ENCODE results near the gene AIG1.
"Not testable (repeated sequence)": the region's sequence is repeated elsewhere in the genome, so short reads cannot be mapped to it uniquely, and the experiment has no call there.

AIG1 gene

GRCh38 chr6:143039548-143039947 lies 21.1 kb upstream of the AIG1 start:
- no peak for TF ChIP-seq CTCF (IDR thresholded peaks at IDR 0.05; ENCODE audit: low read length)
- H3K36me3 ChIP-seq (ENCODE audit: insufficient read depth, low read length), result no peaks in the 10 kb centered on the region
- no peaks in the 10 kb centered on the region for H3K27me3 ChIP-seq (ENCODE audit: insufficient read depth, low read length)
- H3K9me3 ChIP-seq (ENCODE audit: low read length), result no peaks in the 10 kb centered on the region
- no peaks in the 10 kb centered on the region for H3K9me2 ChIP-seq (ENCODE audit: low read depth, low read length)
- H3K4me2 ChIP-seq (ENCODE audit: low read length), result no peak overlapping the region
- no peaks in the 10 kb centered on the region for H4K20me1 ChIP-seq (ENCODE audit: insufficient read depth, low read length)
- no peaks in the 10 kb centered on the region for H3K4me1 ChIP-seq (ENCODE audit: insufficient read depth, low read length, severe bottlenecking)
- no peak overlapping the region for H2AFZ ChIP-seq (ENCODE audit: low read length)
- no peak overlapping the region for H3K4me3 ChIP-seq (ENCODE audit: low read depth, low read length, poor library complexity, severe bottlenecking)
- no peaks in the 10 kb centered on the region for H3F3A ChIP-seq (ENCODE audit: insufficient read depth, low read length)
- no peak overlapping the region for H3K9ac ChIP-seq (ENCODE audit: low read length)
- H3K79me2 ChIP-seq (ENCODE audit: insufficient read depth, low read length), result no peaks in the 10 kb centered on the region
- no peak overlapping the region for H3K27ac ChIP-seq (ENCODE audit: low read depth, low read length, poor library complexity, severe bottlenecking)

- H3K27ac ChIP-seq (ENCODE audit: low read depth, low read length, poor library complexity, severe bottlenecking), result no peak overlapping the region
- H3K9me3 ChIP-seq (ENCODE audit: low read length), result no peaks in the 10 kb centered on the region
- no peaks in the 10 kb centered on the region for H3K4me1 ChIP-seq (ENCODE audit: insufficient read depth, low read length, severe bottlenecking)
- no peaks in the 10 kb centered on the region for H3K27me3 ChIP-seq (ENCODE audit: insufficient read depth, low read length)
- TF ChIP-seq CTCF (IDR thresholded peaks at IDR 0.05; ENCODE audit: low read length), result no peak
- no peak overlapping the region for H3K4me2 ChIP-seq (ENCODE audit: low read length)
- no peak overlapping the region for H3K9ac ChIP-seq (ENCODE audit: low read length)
- no peaks in the 10 kb centered on the region for H3K36me3 ChIP-seq (ENCODE audit: insufficient read depth, low read length)
- no peaks in the 10 kb centered on the region for H4K20me1 ChIP-seq (ENCODE audit: insufficient read depth, low read length)
- no peak overlapping the region for H2AFZ ChIP-seq (ENCODE audit: low read length)
- no peaks in the 10 kb centered on the region for H3F3A ChIP-seq (ENCODE audit: insufficient read depth, low read length)
- no peak overlapping the region for H3K4me3 ChIP-seq (ENCODE audit: low read depth, low read length, poor library complexity, severe bottlenecking)
- H3K79me2 ChIP-seq (ENCODE audit: insufficient read depth, low read length), result no peaks in the 10 kb centered on the region
- no peaks in the 10 kb centered on the region for H3K9me2 ChIP-seq (ENCODE audit: low read depth, low read length)
These were observed 20.7 kb upstream of the AIG1 start for GRCh38 chr6:143040018-143040417.

GRCh38 chr6:143044345-143044744 lies 16.3 kb upstream of the AIG1 start:
- not testable (repeated sequence) for H2AFZ ChIP-seq (ENCODE audit: low read length); H3K4me3 ChIP-seq (ENCODE audit: low read depth, low read length, poor library complexity, severe bottlenecking); H3K9me2 ChIP-seq (ENCODE audit: low read depth, low read length); H3K9me3 ChIP-seq (ENCODE audit: low read length); H3K36me3 ChIP-seq (ENCODE audit: insufficient read depth, low read length); H4K20me1 ChIP-seq (ENCODE audit: insufficient read depth, low read length); H3K79me2 ChIP-seq (ENCODE audit: insufficient read depth, low read length); H3K9ac ChIP-seq (ENCODE audit: low read length); H3F3A ChIP-seq (ENCODE audit: insufficient read depth, low read length); H3K4me1 ChIP-seq (ENCODE audit: insufficient read depth, low read length, severe bottlenecking); H3K27ac ChIP-seq (ENCODE audit: low read depth, low read length, poor library complexity, severe bottlenecking); H3K4me2 ChIP-seq (ENCODE audit: low read length); H3K27me3 ChIP-seq (ENCODE audit: insufficient read depth, low read length)

GRCh38 chr6:143049611-143050010 lies 11.1 kb upstream of the AIG1 start:
- Histone ChIP-seq H3K4me2 (ENCODE audit: low read length) (no peak overlapping the region), H3K27me3 (ENCODE audit: insufficient read depth, low read length) (no peaks in the 10 kb centered on the region; the same call in 1 of the 2 replicates), H4K20me1 (ENCODE audit: insufficient read depth, low read length) (no peaks in the 10 kb centered on the region), H3K4me3 (ENCODE audit: low read depth, low read length, poor library complexity, severe bottlenecking) (no peak overlapping the region), H3F3A (ENCODE audit: insufficient read depth, low read length) (no peaks in the 10 kb centered on the region), H3K9ac (ENCODE audit: low read length) (no peak overlapping the region), H3K36me3 (ENCODE audit: insufficient read depth, low read length) (no peaks in the 10 kb centered on the region), H3K79me2 (ENCODE audit: insufficient read depth, low read length) (no peaks in the 10 kb centered on the region), H3K4me1 (ENCODE audit: insufficient read depth, low read length, severe bottlenecking) (no peaks in the 10 kb centered on the region), H2AFZ (ENCODE audit: low read length) (no peak overlapping the region), H3K27ac (ENCODE audit: low read depth, low read length, poor library complexity, severe bottlenecking) (no peak overlapping the region), H3K9me3 (ENCODE audit: low read length) (no peaks in the 10 kb centered on the region), H3K9me2 (ENCODE audit: low read depth, low read length) (no peaks in the 10 kb centered on the region)
- TF ChIP-seq EZH2 (IDR thresholded peaks at IDR 0.05; ENCODE audit: borderline replicate concordance, low read length), result no peak
- TF ChIP-seq CTCF (IDR thresholded peaks at IDR 0.05; ENCODE audit: low read length), result no peak

Measured in OCI-LY1 (cell line).